Vagina (tissue), 2 donors: ENCODE measurements around the gene WDR59.

ENCODE experiments used
- POLR2A ChIP-seq, 2 donors: fragments of 450-650 bp; IDR thresholded peaks; one replicate each; pipeline ENCODE4 v1.6.1; 2017; ENCODE audit warnings: antibody characterized with exemption in 2 of 2, mild to moderate bottlenecking in 2 of 2, moderate library complexity in 2 of 2
- TF ChIP-seq, protein P1 (sequence below), 3 experiments: fragments of 450-650 bp in 2 of 3; fragments of 200-600 bp in 1 of 3; sonication (generic) in 1 of 3; IDR thresholded peaks; one replicate each; pipeline ENCODE4 v1.5.1; 2017 to 2019; ENCODE audit warnings: antibody characterized with exemption in 3 of 3, mild to moderate bottlenecking in 2 of 3, moderate library complexity in 2 of 3

DNA sequence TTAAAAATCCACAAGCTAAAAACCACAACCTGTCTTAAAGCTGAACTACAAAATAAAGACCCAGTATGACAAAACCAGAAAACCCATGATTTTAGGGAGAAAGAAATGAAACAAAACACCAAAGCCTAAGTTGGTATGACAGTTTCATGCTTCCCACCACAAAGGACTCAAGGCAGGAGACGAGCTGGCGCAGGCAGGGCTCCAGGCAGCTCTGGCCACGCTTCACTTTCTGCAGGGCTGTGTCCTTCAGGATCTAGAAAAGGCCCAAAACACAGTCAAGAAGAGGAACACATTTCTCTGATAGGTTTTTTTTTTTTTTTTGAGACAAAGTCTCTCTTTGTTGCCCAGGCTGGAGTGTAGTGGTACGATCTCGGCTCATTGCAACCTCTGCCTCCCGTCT lies 75.3 kb downstream of the WDR59 start:
- TF ChIP-seq, protein P1, sequence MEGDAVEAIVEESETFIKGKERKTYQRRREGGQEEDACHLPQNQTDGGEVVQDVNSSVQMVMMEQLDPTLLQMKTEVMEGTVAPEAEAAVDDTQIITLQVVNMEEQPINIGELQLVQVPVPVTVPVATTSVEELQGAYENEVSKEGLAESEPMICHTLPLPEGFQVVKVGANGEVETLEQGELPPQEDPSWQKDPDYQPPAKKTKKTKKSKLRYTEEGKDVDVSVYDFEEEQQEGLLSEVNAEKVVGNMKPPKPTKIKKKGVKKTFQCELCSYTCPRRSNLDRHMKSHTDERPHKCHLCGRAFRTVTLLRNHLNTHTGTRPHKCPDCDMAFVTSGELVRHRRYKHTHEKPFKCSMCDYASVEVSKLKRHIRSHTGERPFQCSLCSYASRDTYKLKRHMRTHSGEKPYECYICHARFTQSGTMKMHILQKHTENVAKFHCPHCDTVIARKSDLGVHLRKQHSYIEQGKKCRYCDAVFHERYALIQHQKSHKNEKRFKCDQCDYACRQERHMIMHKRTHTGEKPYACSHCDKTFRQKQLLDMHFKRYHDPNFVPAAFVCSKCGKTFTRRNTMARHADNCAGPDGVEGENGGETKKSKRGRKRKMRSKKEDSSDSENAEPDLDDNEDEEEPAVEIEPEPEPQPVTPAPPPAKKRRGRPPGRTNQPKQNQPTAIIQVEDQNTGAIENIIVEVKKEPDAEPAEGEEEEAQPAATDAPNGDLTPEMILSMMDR (IDR thresholded peaks at IDR 0.05) = no peak
- TF ChIP-seq POLR2A (IDR thresholded peaks at IDR 0.05) = no peak
